Glomerular visceral epithelial cell (primary cell): ENCODE measurements around the gene PCDHGA7.
A peak's percentile ranks its signal among the peaks of the same experiment; 100 is the strongest.
"Not testable (repeated sequence)": the region's sequence is repeated elsewhere in the genome, so short reads cannot be mapped to it uniquely, and the experiment has no call there.

Source experiments
- DNase-seq: peaks from one replicate; pipeline ENCODE4 v3.0.0-alpha.2; 2016; ENCODE audit errors: extremely low spot score

PCDHGA7 gene

GRCh38 chr5:141430332-141431113 lies 48.0 kb downstream of the PCDHGA7 start, which contains the start of gene PCDHGA12:
Gene PCDHGA12 (plus strand): TSS chr5:141430507. CDS start chr5:141430760, 253 bp downstream.
- peak; percentile 27 for DNase-seq

GRCh38 chr5:141431286-141431685 lies 48.7 kb downstream of the PCDHGA7 start:
- no peak for DNase-seq

- not testable (repeated sequence) for DNase-seq
Observed at GRCh38 chr5:141432308-141432707, 49.8 kb downstream of the PCDHGA7 start.

GRCh38 chr5:141432726-141433125 lies 50.2 kb downstream of the PCDHGA7 start:
- not testable (repeated sequence) for DNase-seq

- DNase-seq, result no peak
Observed at GRCh38 chr5:141434006-141434405, 51.5 kb downstream of the PCDHGA7 start.
